Lung (tissue), 12 donors: ENCODE data around the gene IMPG1. TPM values are rescaled to one million over a fixed set of nuclear protein-coding genes. Genes with fewer than 3 reads are reported as not detected.

ENCODE experiments used
- ATAC-seq: fragments of 200-7000 bp; cut with Tn5 transposase; one replicate; pipeline ENCODE4 v1.9.1; 2020; ENCODE audit warnings: moderate number of reproducible peaks; ENCODE audit not compliant: insufficient read depth, low FRiP score
- DNase-seq, 3 donors: peaks; one replicate each; pipeline ENCODE4 v3.0.0-alpha.2; 2013 to 2017
- H3K27ac ChIP-seq, 2 donors: one replicate each; pipeline ENCODE4 v1.5.1; 2013; ENCODE audit warnings: mild to moderate bottlenecking in 2 of 2, moderate library complexity in 2 of 2, control low read depth in 1 of 2, inconsistent platforms in 1 of 2, low read depth in 1 of 2, low read length in 1 of 2
- H3K27me3 ChIP-seq, 3 donors: one replicate each; pipeline ENCODE4 v1.5.1; 2013; ENCODE audit warnings: low read length in 2 of 3; ENCODE audit not compliant: control insufficient read depth in 3 of 3, insufficient read depth in 3 of 3
- H3K36me3 ChIP-seq, 4 donors: one replicate each; pipeline ENCODE4 v1.5.1; 2013; ENCODE audit warnings: low read length in 4 of 4, mild to moderate bottlenecking in 1 of 4, moderate library complexity in 1 of 4; ENCODE audit not compliant: control insufficient read depth in 4 of 4, insufficient read depth in 4 of 4
- H3K4me1 ChIP-seq, 5 donors: one replicate each; pipeline ENCODE4 v1.5.1; 2013; ENCODE audit warnings: low read length in 5 of 5, mild to moderate bottlenecking in 2 of 5, moderate library complexity in 1 of 5; ENCODE audit not compliant: control insufficient read depth in 5 of 5, insufficient read depth in 5 of 5
- H3K4me3 ChIP-seq: one replicate; pipeline ENCODE4 v1.5.1; 2013; ENCODE audit warnings: mild to moderate bottlenecking, control low read depth, moderate library complexity
- H3K9ac ChIP-seq, 2 donors: one replicate each; pipeline ENCODE4 v1.5.1; 2013; ENCODE audit warnings: low read length in 2 of 2, control low read depth in 1 of 2; ENCODE audit not compliant: insufficient read depth in 1 of 2
- H3K9me3 ChIP-seq, 4 donors: one replicate each; pipeline ENCODE4 v1.5.1; 2013; ENCODE audit warnings: low read length in 3 of 4, mild to moderate bottlenecking in 1 of 4, moderate library complexity in 1 of 4; ENCODE audit not compliant: control insufficient read depth in 4 of 4, insufficient read depth in 3 of 4
- WGBS, 2 donors: extraction: QIAGEN DNeasy Blood & Tissue Kit; methylation state at CpG; one replicate each; pipeline ENCODE4 v1.1.7; 2013; 5-methylcytosine and 5-hydroxymethylcytosine counted together
- polyA plus RNA-seq, 2 donors: library from polyadenylated mRNA; stranded (reverse); fragments of 200-250 nt; gene quantifications; one replicate each; pipeline ENCODE4 v1.2.1, GENCODE V29; 2013
- total RNA-seq, 2 donors: library from RNA; depleted of rRNA in 1 of 2; stranded (reverse); fragments of >200 nt in 1 of 2; gene quantifications; one replicate each; pipeline ENCODE4 v1.2.1, GENCODE V29; 2014 to 2021
- TF ChIP-seq, protein P1 (sequence below): IDR thresholded peaks from 2 replicates; pipeline ENCODE4 v1.5.1; 2012; ENCODE audit warnings: mild to moderate bottlenecking; ENCODE audit errors: control extremely low read depth, extremely low read depth
- donor health status: control.
- donor health status: control.
- donor health status: Bipolar disorder and iron deficiency.
- donor health status: healthy.
- donor health status: DM: yes; HTN: yes; CAD: no.

IMPG1 gene
- total and polyA plus RNA-seq, 4 donors = not detected

GRCh38 chr6:75952128-75952527 is 120.3 kb downstream of the IMPG1 start:
- TF ChIP-seq, protein P1, sequence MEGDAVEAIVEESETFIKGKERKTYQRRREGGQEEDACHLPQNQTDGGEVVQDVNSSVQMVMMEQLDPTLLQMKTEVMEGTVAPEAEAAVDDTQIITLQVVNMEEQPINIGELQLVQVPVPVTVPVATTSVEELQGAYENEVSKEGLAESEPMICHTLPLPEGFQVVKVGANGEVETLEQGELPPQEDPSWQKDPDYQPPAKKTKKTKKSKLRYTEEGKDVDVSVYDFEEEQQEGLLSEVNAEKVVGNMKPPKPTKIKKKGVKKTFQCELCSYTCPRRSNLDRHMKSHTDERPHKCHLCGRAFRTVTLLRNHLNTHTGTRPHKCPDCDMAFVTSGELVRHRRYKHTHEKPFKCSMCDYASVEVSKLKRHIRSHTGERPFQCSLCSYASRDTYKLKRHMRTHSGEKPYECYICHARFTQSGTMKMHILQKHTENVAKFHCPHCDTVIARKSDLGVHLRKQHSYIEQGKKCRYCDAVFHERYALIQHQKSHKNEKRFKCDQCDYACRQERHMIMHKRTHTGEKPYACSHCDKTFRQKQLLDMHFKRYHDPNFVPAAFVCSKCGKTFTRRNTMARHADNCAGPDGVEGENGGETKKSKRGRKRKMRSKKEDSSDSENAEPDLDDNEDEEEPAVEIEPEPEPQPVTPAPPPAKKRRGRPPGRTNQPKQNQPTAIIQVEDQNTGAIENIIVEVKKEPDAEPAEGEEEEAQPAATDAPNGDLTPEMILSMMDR = no peak
- H3K9ac ChIP-seq = no peak overlapping the region
- WGBS, 2 donors = 47 to 54% methylated on average over 3 of the region's 3 CpGs
- H3K36me3 ChIP-seq = no peaks in the 10 kb centered on the region
- no peaks in the 10 kb centered on the region for H3K27me3 ChIP-seq
- peak in 2 of 3 donors; percentile 38 to 68 for DNase-seq
- H3K4me1 ChIP-seq = peaks cover 0 to 5% (median 0%) of the 10 kb centered on the region in 5 donors
- H3K4me3 ChIP-seq = no peak overlapping the region
- ATAC-seq = no peak
- no peaks in the 10 kb centered on the region for H3K9me3 ChIP-seq
- H3K27ac ChIP-seq = no peak overlapping the region

- no peaks in the 10 kb centered on the region for H3K27me3 ChIP-seq
- TF ChIP-seq, protein P1 = no peak
- H3K36me3 ChIP-seq = no peaks in the 10 kb centered on the region
- ATAC-seq (no peak), DNase-seq (no peak)
- no peak overlapping the region for H3K4me3 ChIP-seq
- 85 to 88% methylated on average over 5 of the region's 5 CpGs for WGBS, 2 donors
- H3K27ac ChIP-seq = no peak overlapping the region
- no peaks in the 10 kb centered on the region for H3K9me3 ChIP-seq
- H3K4me1 ChIP-seq = peaks cover 0 to 16% (median 5%) of the 10 kb centered on the region in 5 donors
- no peak overlapping the region for H3K9ac ChIP-seq
Measured at GRCh38 chr6:75947935-75948334, 124.5 kb downstream of the IMPG1 start.

DNA sequence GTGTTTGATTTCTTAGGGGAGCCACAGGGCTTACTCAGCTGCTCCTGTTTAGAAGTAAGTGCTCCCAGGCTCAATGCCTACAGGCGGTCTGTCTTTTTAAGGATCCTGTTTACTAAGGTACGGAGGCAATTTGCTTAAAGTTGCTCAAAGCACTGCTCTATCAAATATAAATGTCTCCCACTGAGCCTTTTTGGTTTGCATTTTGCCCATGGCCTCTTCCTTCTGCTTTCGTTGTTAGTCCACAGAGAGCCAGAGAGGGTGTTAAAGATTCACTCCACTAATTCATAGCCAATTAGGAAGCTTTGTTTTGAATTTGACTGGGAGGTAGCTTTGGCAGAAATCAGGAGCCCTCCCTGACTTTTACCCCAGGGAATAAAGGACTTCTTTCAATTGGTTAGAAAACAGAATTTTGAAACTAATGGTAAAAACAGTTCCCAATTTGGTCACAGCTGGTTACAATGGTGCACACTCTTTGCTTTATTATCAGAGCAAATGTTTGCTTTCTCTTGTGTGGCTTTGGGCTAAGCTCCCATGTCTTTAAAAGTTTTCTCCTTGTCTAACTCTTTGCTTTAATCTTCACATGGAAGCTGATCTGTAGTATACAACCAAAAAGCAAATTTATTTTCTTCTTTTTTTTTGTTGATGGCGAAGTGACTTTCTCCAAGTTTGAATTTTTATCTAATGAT is 126.2 kb downstream of the IMPG1 start:
- Histone ChIP-seq H3K27ac (no peak overlapping the region), H3K36me3 (no peaks in the 10 kb centered on the region), H3K9ac (no peak overlapping the region), H3K4me3 (no peak overlapping the region), H3K27me3 (no peaks in the 10 kb centered on the region), H3K9me3 (no peaks in the 10 kb centered on the region), H3K4me1 (peaks cover 0 to 10% (median 0%) of the 10 kb centered on the region in 5 donors)
- DNase-seq (no peak), ATAC-seq (no peak)
- 55 to 58% methylated on average over 4 of the region's 4 CpGs for WGBS, 2 donors
- TF ChIP-seq, protein P1 = no peak

GRCh38 chr6:75943381-75943780 is 129.1 kb downstream of the IMPG1 start:
- Histone ChIP-seq H3K9ac (no peak overlapping the region), H3K4me3 (no peak overlapping the region), H3K4me1 (peaks cover 0 to 24% (median 0%) of the 10 kb centered on the region in 5 donors), H3K9me3 (no peaks in the 10 kb centered on the region), H3K27me3 (no peaks in the 10 kb centered on the region), H3K27ac (no peak overlapping the region), H3K36me3 (no peaks in the 10 kb centered on the region)
- WGBS, 2 donors = 92 to 98% methylated on average over 2 of the region's 2 CpGs
- DNase-seq (no peak), ATAC-seq (no peak)
- TF ChIP-seq, protein P1 = no peak
